ENCODE data around the gene ARID1B. TPM values are rescaled to one million over a fixed set of nuclear protein-coding genes. Genes with fewer than 3 reads are reported as not detected.
A peak's percentile ranks its signal among the peaks of the same experiment; 100 is the strongest.

ARID1B gene
- total RNA-seq, 1 donor from 2014 or later: 97.2 TPM

- H3K27me3 Mint-ChIP-seq: no peaks in the 10 kb centered on the region
- DNase-seq (ENCODE audit: extremely low spot score, unreplicated experiment): no peak
- peaks cover 8% of the 10 kb centered on the region for H3K4me1 Mint-ChIP-seq (ENCODE audit: unreplicated experiment)
- H3K4me3 Mint-ChIP-seq: no peak overlapping the region
- peaks cover 25% of the 10 kb centered on the region for H3K36me3 Mint-ChIP-seq
- TF ChIP-seq CTCF (conservative IDR thresholded peaks at IDR 0.05): no peak
- H3K27ac Mint-ChIP-seq: no peak overlapping the region
- no peaks in the 10 kb centered on the region for H3K9me3 Mint-ChIP-seq
These were observed 378.6 kb downstream of the ARID1B start for GRCh38 chr6:157155804-157156203.

GRCh38 chr6:157157258-157157657 is 380.1 kb downstream of the ARID1B start:
- no peak for TF ChIP-seq CTCF (conservative IDR thresholded peaks at IDR 0.05)
- H3K4me1 Mint-ChIP-seq (ENCODE audit: unreplicated experiment): peaks cover 1% of the 10 kb centered on the region
- no peak for DNase-seq (ENCODE audit: extremely low spot score, unreplicated experiment)
- H3K27ac Mint-ChIP-seq: no peak overlapping the region
- no peaks in the 10 kb centered on the region for H3K9me3 Mint-ChIP-seq
- peaks cover 23% of the 10 kb centered on the region for H3K36me3 Mint-ChIP-seq
- no peak overlapping the region for H3K4me3 Mint-ChIP-seq
- H3K27me3 Mint-ChIP-seq: no peaks in the 10 kb centered on the region

GRCh38 chr6:157158456-157158855 is 381.3 kb downstream of the ARID1B start:
- H3K9me3 Mint-ChIP-seq: no peaks in the 10 kb centered on the region
- H3K27ac Mint-ChIP-seq: no peak overlapping the region
- no peak overlapping the region for H3K4me3 Mint-ChIP-seq
- DNase-seq (ENCODE audit: extremely low spot score, unreplicated experiment): no peak
- H3K36me3 Mint-ChIP-seq: peaks cover 19% of the 10 kb centered on the region
- TF ChIP-seq CTCF (conservative IDR thresholded peaks at IDR 0.05): no peak
- peaks cover 10% of the 10 kb centered on the region for H3K4me1 Mint-ChIP-seq (ENCODE audit: unreplicated experiment)
- H3K27me3 Mint-ChIP-seq: no peaks in the 10 kb centered on the region

GRCh38 chr6:157158897-157159296 is 381.7 kb downstream of the ARID1B start:
- DNase-seq (ENCODE audit: extremely low spot score, unreplicated experiment): no peak
- Mint-ChIP-seq H3K27me3 (no peaks in the 10 kb centered on the region), H3K36me3 (peaks cover 17% of the 10 kb centered on the region), H3K27ac (no peak overlapping the region), H3K4me3 (no peak overlapping the region), H3K4me1 (ENCODE audit: unreplicated experiment) (peaks cover 10% of the 10 kb centered on the region), H3K9me3 (no peaks in the 10 kb centered on the region)
- TF ChIP-seq CTCF (conservative IDR thresholded peaks at IDR 0.05): no peak

GRCh38 chr6:157159348-157159747 is 382.2 kb downstream of the ARID1B start:
- H3K9me3 Mint-ChIP-seq: no peaks in the 10 kb centered on the region
- no peak for TF ChIP-seq CTCF (conservative IDR thresholded peaks at IDR 0.05)
- no peak overlapping the region for H3K27ac Mint-ChIP-seq
- peaks cover 10% of the 10 kb centered on the region for H3K4me1 Mint-ChIP-seq (ENCODE audit: unreplicated experiment)
- no peak for DNase-seq (ENCODE audit: extremely low spot score, unreplicated experiment)
- peaks cover 13% of the 10 kb centered on the region for H3K36me3 Mint-ChIP-seq
- no peaks in the 10 kb centered on the region for H3K27me3 Mint-ChIP-seq
- no peak overlapping the region for H3K4me3 Mint-ChIP-seq

- Mint-ChIP-seq H3K4me1 (ENCODE audit: unreplicated experiment) (peaks cover 15% of the 10 kb centered on the region), H3K27ac (peak overlapping the region; percentile 24), H3K9me3 (no peaks in the 10 kb centered on the region), H3K27me3 (no peaks in the 10 kb centered on the region), H3K4me3 (no peak overlapping the region), H3K36me3 (peaks cover 11% of the 10 kb centered on the region)
- TF ChIP-seq CTCF (conservative IDR thresholded peaks at IDR 0.05): no peak
- DNase-seq (ENCODE audit: extremely low spot score, unreplicated experiment): no peak
These were observed 384.7 kb downstream of the ARID1B start for GRCh38 chr6:157161912-157162311.
